ENCODE data around the gene RAB7B. TPM values are rescaled to one million over a fixed set of nuclear protein-coding genes. Genes with fewer than 3 reads are reported as not detected.

RAB7B gene
- total and polyA plus RNA-seq, 9 of the 15 experiments (the other 6 are each of a cell fraction or from before 2014, with no cell fraction given), result 0.03 to 0.29 (median 0.07) TPM; not detected in 4

GRCh38 chr1:205962821-205963221 is 40.4 kb downstream of the RAB7B start:
- in situ Hi-C loops (cut with MboI), result no loop called here
- H3K27ac ChIP-seq (ENCODE audit: extremely low read depth, low read depth, low read length), result no peak overlapping the region
- CTCF ChIA-PET (ENCODE audit: low intra/inter-chr PET ratio), result no interaction called here

More at GRCh38 chr1:205962821-205963221, 40.4 kb downstream of the RAB7B start:
- H3K4me3 ChIP-seq, result no peak overlapping the region
- H3K79me2 ChIP-seq (ENCODE audit: control insufficient read depth, insufficient read depth, low read length), result no peaks in the 10 kb centered on the region
- peaks cover 13% of the 10 kb centered on the region for H4K20me1 ChIP-seq (replicated peaks; ENCODE audit: control insufficient read depth, insufficient read depth, low read length)
- no TSS peak for BruUV-seq (replicated peaks)
- H3K9me3 ChIP-seq (replicated peaks; ENCODE audit: control insufficient read depth, insufficient read depth, low read depth, low read length), result no peaks in the 10 kb centered on the region
- WGBS (ENCODE audit: insufficient coverage, low coverage, missing lambda C conversion rate), result 2% methylated on average over 6 of the region's 6 CpGs
- no peak for ATAC-seq
- no peaks in the 10 kb centered on the region for H3K4me1 ChIP-seq (replicated peaks in 1 of 2; ENCODE audit: control insufficient read depth in 2 of 2, insufficient read depth in 2 of 2, low read length in 2 of 2)
- H3K36me3 ChIP-seq (ENCODE audit: control insufficient read depth, insufficient read depth, low read length), result no peaks in the 10 kb centered on the region
- H3K9me1 ChIP-seq (ENCODE audit: control insufficient read depth, insufficient read depth, low read length), result no peaks in the 10 kb centered on the region
- H3K4me2 ChIP-seq (ENCODE audit: insufficient read depth, low read length), result no peak overlapping the region
- H3K27me3 ChIP-seq (ENCODE audit: control insufficient read depth in 2 of 2, insufficient read depth in 2 of 2, low read length in 2 of 2), result peaks cover 17 to 79% of the 10 kb centered on the region in 2 experiments
- H3K9ac ChIP-seq (ENCODE audit: insufficient read depth in 1 of 2, low read depth in 2 of 2, low read length in 2 of 2), result no peak overlapping the region; a peak in 1 of 4 replicates
- H2AFZ ChIP-seq (ENCODE audit: low read depth, low read length), result no peak overlapping the region
- intact Hi-C loops (cut with micrococcal nuclease), result no loop called here
- POLR2A ChIA-PET, result interaction anchor here (0.6 to 0.7 kb wide), 4 partner anchors 15 to 922 kb away, joined by 3 to 4 read pairs (median 3); no protein-coding TSS in a partner anchor
- no peak for FAIRE-seq
- TF ChIP-seq ZNF263 (CRISPR knock-in tag; IDR thresholded peaks at IDR 0.05; ENCODE audit: borderline replicate concordance) (no peak), ZNF41 (CRISPR knock-in tag; conservative IDR thresholded peaks at IDR 0.05) (no peak), TAF7 (tag; IDR thresholded peaks at IDR 0.05) (no peak), CCNT2 (IDR thresholded peaks at IDR 0.05; ENCODE audit: borderline replicate concordance, extremely low read depth, insufficient read length, low read depth, low read length) (no peak), TAL1 (IDR thresholded peaks at IDR 0.05) (no peak), MBD2 (IDR thresholded peaks at IDR 0.05; ENCODE audit: borderline replicate concordance, low read depth) (no peak), AFF4 (CRISPR knock-in tag; IDR thresholded peaks at IDR 0.05) (no peak), JUND (IDR thresholded peaks at IDR 0.05; ENCODE audit: borderline replicate concordance, low read depth, low read length) (no peak), JUND (tag; IDR thresholded peaks at IDR 0.05; ENCODE audit: borderline replicate concordance, low read depth, low read length) (no peak)
- no peak for DNase-seq (ENCODE audit: extremely low read depth in 1 of 4, low spot score in 3 of 4)
